HG03432 (cell line): ENCODE measurements around the gene CDC37L1.
A peak's percentile ranks its signal among the peaks of the same experiment; 100 is the strongest.

Experiments
- ATAC-seq: cut with Tn5 transposase; IDR thresholded peaks from one replicate; pipeline ENCODE4 v1.9.1; 2021; ENCODE audit warnings: mild to moderate bottlenecking, moderate library complexity; ENCODE audit not compliant: unreplicated experiment

CDC37L1 gene

GRCh38 chr9:4713849-4714248, 34.5 kb downstream of the CDC37L1 start:
- ATAC-seq: no peak

- ATAC-seq: no peak
These were observed 35.1 kb downstream of the CDC37L1 start for GRCh38 chr9:4714266-4715016.

GRCh38 chr9:4716163-4716562, 36.8 kb downstream of the CDC37L1 start:
- ATAC-seq: no peak

GRCh38 chr9:4717815-4718214, 38.4 kb downstream of the CDC37L1 start:
- ATAC-seq: no peak

GRCh38 chr9:4718911-4719310, 39.5 kb downstream of the CDC37L1 start:
- ATAC-seq: no peak

GRCh38 chr9:4721736-4722135, 42.4 kb downstream of the CDC37L1 start:
- no peak for ATAC-seq

GRCh38 chr9:4725706-4726442, 46.5 kb downstream of the CDC37L1 start:
- no peak for ATAC-seq

- no peak for ATAC-seq
These were observed 48.2 kb downstream of the CDC37L1 start for GRCh38 chr9:4727593-4727992.

GRCh38 chr9:4732890-4733289, 53.5 kb downstream of the CDC37L1 start:
- no peak for ATAC-seq

- no peak for ATAC-seq
These were observed 54.8 kb downstream of the CDC37L1 start for GRCh38 chr9:4734150-4734549.

- no peak for ATAC-seq
These were observed 59.7 kb downstream of the CDC37L1 start for GRCh38 chr9:4738866-4739586.

- ATAC-seq: no peak
These were observed 60.4 kb downstream of the CDC37L1 start for GRCh38 chr9:4739587-4740387.

GRCh38 chr9:4740388-4740637, 60.9 kb downstream of the CDC37L1 start:
- ATAC-seq: no peak

- peak; percentile 94 for ATAC-seq
These were observed 61.4 kb downstream of the CDC37L1 start, which contains the start of gene AK3 for GRCh38 chr9:4740638-4741364. Gene AK3, minus strand, starts transcription at chr9:4741202. Its CDS starts 115 bp downstream, at chr9:4741087.

GRCh38 chr9:4741365-4742089, 62.2 kb downstream of the CDC37L1 start:
- peak; percentile 2 for ATAC-seq

- ATAC-seq: no peak
These were observed 62.9 kb downstream of the CDC37L1 start for GRCh38 chr9:4742246-4742645.

- no peak for ATAC-seq
These were observed 63.9 kb downstream of the CDC37L1 start for GRCh38 chr9:4743131-4743875.

GRCh38 chr9:4746278-4747030, 67.1 kb downstream of the CDC37L1 start:
- no peak for ATAC-seq
